NCI-H2227 (cell line): ENCODE results near the gene GYG1.
A peak's percentile ranks its signal among the peaks of the same experiment; 100 is the strongest.

Experiments used
- DNase-seq: peaks from one replicate; lab custom pipeline; 2025; ENCODE audit not compliant: unreplicated experiment; lab: John Stamatoyannopoulos, UW

The GYG1 gene

DNA sequence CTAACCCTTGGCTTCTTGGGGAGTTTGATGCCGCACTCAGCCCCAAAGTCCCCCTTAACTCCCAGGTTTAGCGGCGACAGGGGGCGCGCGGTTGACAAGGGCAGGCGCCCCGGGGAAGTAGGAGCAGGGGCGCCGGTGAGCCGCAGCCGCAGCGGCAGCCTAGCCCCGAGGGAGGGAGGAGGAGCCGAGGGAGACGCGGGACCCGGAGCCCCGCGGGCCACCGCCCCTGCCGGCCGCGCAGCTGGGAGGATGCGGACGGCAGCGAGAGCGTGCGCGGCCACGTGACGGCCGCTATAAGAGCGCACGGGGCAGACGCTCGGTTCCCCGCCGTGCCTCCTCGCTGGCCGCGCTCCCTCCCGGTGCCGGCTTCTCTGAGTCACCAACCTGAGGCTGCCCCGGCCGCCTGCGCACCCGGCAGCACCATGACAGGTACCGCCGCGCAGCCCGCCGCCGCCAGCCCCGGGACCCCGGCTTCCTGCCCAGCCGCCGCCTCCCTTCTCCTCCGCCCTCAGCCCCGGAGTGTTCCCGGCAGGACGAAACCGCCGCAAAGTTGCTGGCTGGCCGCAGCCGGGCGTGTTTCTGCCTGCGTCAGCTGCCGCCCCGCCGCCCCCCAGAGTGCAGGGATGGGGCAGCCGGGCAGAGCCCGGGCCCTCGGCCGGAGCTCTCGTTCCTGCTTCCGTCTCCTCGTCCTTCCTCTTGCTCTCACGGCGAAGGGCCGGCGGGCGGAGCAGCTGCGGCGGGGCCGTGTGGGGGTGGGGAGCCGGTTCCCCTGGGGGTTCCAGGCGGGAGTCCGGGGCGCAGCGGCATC lies at the start of gene GYG1:
Gene GYG1 (plus strand): TSS at position 322 of the 808 bp plus-strand sequence. CDS start 101 bp downstream, at position 423.
- DNase-seq, result peak; percentile 61

DNA sequence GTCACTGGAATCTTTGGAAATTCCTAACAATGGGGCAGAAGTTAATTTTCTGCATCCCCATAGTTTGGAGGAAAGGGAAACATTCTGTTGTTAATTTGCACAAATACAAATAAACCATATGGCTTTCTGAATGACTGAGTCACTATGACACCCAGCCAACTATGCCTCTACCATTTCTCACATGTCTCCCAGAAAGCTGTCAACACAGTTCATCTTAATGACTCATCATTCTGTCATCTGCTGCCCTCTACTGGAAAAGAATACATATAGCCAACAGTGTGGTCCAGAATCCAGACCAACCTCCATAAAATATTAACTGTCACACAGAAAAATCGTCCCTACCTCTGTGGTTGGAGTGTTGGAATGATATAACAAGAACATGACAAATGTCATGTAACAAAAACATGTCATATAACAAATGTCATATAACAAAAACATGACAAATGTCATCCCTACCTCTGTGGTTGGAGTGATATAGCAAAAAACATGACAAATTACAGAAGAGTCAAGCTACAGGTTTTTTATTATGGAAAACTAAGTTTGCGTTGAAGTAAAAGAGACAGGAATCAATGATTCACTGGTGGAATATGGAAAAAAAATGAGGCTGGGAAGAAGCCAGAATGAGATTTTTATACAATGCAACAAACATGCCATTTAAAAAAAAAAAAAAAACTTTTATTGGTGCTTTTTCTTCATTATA lies 47.7 kb upstream of the GYG1 start:
- peak; percentile 71 for DNase-seq

DNA sequence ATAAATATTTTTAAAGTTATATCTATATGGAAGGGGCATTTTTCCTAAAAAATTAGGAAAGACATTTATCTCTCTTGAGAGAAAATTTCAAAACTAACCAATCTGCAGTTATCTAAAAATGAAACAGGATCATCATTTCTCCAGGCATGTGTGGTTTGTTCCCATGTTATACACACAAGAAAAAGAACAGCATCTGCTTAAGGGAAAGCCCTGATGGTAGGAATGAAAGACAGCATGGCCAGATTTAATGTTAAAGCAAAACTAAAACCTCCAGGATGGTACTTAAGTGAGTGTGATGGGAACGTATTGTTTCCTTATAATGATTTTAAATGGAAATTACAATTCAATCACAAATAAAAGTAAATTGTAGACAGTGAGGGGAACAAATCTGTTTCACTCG lies 46.2 kb upstream of the GYG1 start:
- DNase-seq, result no peak

DNA sequence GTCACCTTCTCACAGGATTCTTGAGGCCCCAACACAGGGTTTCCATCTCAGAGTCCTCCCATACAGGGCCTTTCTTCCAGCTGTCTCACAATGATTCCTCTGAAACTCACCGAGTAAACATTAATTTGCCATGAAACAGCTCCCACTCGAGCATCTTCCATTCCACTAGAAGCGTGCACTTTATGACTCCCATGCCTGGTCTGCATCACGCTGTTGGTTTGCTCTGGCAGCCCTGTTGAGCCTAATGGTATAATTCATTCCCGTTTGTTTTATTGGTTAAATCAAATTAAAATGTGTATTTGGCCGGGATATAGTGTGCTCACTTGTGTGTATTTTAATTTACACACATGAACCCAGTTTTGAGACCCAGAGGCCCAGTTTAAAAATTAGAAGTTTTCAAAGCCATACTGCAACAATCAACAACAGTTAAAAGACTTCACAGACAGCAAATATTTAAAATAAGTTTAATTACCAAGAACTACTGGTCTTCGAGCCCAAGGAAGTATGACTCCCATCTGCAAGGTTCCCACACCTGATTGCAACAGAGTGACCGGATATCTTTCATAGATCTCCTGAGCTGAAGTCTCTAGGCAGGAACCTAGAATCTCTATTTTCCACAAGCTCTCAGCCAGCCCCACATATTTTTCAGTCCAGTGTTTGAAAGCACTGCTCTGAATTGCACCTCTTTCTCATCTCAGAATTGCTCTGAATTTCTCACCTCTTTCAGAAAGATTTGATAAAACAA lies 42.3 kb upstream of the GYG1 start:
- no peak for DNase-seq

DNA sequence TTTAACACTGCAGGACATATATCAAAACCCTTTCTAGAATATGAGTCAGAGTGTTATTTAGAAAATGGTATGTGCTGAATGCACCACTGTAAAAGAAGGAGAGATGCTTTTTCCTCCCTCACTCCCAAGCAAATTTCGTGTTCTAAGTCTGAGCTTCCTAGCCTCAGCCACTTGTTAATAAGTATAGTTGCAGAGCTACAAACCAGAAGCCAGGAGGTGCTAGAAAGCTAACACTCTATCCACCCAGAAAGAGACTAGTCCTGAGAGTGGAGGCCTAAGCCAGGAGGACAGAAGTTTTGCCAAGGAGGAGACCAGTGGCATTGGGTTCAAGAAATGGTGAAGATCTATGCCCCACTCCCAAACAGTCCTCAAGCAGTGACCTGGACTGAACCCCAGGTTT lies 40.5 kb upstream of the GYG1 start:
- no peak for DNase-seq

DNA sequence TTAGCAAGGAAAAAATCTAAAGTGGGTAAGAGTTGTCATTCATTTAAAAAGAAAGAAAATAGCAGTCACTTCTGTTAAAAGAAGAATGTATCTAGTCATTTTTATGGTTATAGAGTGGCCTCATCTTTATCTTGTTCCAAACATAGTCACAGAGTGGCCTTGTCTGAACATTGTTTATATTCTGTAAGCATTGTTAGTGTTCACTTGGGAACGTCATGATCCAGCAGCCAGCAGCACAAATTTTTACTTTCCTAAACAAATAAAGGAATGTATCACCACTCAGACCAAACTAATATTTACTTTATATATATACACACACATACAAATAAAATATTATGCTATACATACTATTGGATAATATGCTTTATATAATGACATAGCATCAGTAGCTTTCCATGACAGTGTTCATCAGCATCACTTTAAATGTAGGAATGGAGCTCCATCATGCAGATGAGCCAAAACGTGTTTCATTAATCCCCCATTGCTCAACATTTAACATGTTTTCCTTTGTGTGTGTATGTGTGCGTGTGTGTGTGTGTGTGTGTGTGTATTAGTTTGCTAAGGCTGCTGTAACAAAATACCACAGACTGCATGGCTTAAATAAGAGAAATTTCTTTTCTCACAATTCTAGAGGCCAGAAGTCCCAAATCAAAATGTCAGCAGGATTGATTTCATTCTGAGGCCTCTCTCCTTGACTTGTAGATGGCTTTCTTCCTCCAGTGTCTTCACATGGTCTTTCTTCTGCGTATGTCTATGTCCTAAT lies 39.6 kb upstream of the GYG1 start:
- no peak for DNase-seq

DNA sequence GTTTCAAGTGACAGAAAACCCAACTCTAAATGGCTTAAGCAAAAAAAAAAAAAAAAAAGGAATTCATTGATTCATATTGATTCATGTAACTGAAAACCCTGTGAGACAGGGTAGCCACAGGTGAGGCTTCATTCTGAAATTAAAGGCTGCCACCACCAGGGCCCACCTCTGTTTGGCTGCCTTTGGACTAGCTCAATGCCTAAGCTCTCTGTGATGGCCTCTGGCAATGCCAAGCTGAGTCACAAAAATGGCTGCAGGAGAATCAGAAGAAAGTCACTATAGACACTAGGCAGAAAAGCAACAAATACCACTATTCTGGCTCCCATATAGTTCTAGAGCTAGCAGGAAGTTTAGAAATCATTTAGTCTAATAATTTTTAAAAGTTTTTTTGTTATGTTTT lies 38.2 kb upstream of the GYG1 start:
- DNase-seq, result no peak

DNA sequence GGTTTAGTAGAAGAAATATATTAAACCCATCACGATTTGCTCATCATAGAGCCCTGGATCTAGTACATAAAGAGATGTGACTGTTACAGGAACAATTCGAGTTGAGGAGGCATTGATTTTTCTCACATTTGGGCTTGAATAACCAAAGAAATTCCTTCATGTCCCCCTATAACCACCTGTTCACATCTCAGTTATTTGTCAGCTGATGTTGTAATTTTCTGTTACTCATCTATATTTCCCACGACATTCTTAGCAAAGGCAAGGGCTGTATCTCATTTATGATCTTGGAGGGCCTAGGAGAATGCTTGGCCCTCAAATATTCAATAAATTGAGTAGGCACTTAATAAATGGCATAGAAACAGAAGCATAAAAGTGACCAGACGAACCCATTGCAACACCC lies 36.4 kb upstream of the GYG1 start:
- DNase-seq, result no peak

DNA sequence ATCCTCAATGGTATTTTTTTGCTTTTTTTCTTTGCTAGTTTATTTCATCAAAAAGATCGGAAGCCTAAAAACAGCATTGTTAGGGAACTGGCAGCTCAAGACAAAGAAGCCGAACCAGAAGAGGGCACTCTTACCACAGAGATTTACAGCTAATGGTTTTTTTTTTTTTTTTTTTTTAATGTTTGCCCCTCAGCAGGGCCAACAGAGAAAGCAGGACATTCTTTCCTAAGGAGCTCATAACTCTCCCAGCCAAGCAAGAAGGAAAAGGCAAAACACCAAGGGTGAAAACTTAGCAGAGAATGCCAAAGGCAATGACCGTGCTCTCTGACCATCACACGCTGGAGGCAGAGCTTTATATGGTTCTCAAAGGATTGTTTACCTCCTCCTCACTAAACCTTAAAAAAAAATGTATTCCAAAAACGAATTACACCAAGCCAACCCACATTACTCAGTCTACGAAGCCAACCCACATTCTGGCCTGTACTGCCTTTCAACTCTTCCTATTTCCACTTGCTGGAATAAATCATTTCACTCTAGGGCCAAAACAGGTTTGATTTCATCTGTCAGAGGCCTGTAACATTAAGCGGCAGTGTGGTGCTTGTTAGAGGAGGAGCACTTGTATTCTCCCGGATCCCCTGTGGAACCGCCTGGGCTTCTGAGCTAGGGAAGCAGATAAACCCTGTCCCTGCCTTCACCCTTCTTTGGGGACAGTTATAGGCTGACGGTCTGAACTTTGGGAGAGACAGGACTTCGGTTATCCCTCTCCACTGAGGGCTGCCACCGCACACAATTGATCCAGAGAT lies 35.6 kb upstream of the GYG1 start:
- DNase-seq, result peak; percentile 21

DNA sequence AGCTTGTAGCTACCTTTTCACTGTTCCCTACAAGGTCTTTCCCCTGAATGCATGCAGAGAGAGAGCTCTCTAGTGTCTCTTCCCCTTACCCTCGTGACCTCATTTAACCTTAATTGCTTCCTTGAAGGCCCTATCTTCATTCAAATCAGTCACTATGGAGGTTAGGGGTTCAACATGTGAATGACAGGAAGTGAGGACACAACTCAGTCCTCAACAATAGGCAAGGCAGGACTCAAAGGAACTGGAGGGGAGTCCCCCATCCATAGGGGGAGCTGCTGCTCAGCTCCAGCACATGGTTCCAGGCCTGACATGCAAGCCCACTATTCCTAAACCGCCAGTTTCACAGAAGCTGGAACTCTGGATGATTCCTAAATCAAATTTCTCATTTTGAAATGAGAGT lies 33.8 kb upstream of the GYG1 start:
- peak; percentile 1 for DNase-seq

DNA sequence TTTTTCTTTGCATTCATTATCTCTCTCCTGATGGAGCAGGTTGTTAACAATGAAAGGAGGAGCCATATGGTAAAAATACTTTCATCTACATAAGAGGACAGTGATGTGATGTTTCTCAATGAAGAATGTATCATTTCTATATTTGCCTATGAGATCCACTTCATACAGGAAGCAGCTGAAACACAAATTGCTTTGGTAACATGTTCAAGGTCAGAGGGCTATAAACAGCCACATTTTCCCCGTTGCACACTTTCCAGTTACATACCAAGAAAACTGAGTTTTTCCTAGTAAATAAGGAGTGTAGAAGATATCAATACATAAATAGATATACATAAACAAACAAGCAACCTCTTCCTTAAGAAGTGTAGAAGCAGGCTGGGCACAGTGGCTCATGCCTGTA lies 32.6 kb upstream of the GYG1 start:
- no peak for DNase-seq

DNA sequence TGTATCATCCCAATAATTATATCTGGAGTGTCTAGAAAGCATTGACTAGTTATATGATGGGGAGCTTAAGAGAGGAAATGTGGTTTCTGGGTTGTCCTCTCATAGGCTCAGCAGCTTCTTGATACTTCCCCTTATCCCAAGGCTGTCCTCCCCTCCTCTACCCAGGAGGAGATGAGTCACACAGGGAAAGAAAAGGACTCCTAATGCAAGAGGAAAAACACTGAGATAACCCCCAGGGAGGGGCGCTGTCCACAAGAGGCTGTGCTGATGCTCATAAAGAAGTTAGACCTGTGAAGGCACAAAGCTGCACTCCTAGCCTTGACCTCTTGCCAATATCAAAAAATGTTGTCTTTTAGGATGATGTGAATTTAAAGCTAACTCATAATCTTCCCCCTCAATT lies 28.8 kb upstream of the GYG1 start:
- DNase-seq, result no peak

DNA sequence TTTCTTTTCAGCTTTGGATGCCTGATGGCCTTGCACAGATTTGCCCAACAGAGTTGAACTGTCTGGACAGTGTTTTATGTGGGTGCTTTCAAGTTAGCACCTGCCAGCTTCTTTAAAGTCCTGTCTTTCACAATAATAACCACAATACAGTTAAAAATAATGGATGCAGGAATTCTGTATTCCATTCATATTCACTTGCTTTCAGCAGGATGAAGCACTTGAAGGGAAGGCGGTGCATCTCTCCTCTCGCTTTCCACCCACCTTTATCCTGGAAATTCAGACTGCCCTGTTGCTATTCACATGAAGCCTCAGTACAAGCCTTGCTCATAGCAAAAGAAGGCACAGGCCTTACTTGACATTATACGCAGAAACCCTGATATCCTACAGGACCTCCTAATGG lies 26.5 kb upstream of the GYG1 start:
- no peak for DNase-seq

DNA sequence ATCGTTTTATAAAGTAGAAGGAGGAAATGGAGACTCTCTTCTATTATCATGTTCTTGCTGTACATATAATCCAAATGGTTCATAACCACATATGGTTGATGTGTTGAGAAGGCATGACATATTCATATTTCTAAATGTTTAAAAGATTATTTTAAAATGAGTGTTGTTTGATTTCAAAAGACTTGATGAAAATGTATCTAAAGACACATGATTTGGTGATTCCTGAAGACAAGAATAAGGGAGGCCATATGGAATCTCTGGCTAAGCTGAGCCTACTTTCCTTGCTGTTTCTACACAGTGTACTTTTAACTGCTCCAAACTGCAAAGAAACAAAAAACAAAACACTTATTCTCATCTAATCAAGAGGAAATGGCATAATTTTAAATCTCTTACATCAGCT lies 23.0 kb upstream of the GYG1 start:
- no peak for DNase-seq

DNA sequence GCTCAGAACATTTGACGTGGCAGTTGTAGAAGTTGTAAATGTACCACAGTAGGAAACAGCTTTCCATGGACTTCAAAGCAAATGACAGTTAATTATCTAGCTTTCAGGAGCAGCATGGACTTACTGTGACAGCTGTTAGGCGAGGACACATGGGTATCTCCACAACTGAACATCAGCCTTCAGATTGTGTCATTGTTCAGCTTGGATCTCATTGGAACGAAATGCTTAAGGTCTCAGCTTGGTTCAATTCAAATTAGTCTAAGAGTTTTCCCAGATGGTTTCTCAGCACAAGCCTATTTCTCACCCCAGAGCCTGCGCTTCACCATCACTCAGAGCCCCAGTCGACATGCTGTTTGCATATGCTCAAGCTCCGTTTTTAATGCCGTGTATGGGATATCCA lies 21.1 kb upstream of the GYG1 start:
- DNase-seq, result no peak

DNA sequence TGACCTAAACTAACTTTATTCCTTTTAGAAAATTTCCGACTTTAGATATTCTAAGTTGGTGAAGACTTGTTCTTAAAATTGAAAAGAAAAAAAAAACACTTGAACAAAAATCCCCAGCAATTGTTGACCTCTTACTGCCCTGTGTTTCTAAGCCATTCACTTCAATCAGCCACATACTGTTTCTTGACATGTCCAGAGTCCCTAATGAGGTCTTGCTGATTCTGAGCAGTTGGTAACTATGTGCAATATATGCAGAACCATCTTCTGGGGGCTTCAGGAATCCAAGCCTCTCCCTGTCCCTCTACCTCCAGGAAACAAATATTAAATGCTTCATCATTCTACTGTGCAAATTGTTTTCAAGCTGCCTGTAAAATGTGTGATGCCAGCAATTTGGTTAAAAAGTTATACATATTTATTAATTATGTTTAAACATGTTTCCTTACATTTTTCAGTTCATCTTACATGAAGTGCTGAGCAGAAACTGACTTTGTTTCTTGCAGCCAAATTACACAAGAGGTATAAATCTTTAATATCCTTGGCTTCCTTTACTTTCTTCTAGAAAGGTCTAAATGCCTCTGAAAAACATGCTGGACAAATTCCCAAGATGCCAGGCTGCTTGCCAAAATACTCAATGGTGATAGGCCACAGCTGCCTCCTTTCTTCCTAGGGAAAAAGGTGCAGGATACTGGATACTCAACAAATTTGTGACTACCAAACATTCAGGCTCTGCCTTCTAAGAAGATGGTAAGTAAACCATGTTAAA lies 19.8 kb upstream of the GYG1 start:
- no peak for DNase-seq

DNA sequence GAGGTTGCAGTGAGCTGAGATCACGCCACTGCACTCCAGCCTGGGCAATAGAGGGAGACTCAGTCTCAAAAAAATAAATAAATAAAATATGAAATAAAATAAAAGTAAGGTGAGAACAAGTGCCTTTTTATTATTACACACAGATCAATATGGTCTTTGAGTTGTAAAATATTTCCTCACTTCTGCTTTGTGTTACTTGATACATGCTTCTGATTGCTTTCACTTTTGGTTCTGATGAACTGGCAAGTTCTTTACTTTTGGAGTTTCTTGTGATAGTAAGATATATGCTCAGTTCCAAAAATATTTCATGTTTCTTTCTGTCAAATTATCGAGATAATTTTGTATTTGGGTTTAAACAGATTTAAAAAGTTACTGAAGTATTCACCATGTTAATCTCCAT lies 16.6 kb upstream of the GYG1 start:
- no peak for DNase-seq

DNA sequence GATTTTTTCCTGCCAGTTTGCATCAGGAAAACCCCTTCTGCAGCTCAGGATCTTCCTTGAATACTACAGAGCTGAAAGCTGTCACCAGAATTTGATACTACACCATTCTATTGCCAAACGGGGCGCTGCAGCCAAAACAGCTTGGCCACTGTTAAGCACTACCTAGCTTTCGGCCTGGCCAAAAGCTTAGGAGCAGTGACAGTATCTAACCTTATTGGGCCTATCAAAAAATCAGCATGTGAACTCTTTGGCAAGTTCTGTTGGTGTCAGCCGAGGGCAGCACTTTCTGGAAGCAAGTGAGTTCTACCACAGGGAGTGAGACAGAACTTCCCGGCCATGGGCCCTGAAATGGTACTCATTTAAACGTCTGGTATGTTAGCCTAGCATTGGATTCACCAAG lies 16.1 kb upstream of the GYG1 start:
- DNase-seq, result no peak

DNA sequence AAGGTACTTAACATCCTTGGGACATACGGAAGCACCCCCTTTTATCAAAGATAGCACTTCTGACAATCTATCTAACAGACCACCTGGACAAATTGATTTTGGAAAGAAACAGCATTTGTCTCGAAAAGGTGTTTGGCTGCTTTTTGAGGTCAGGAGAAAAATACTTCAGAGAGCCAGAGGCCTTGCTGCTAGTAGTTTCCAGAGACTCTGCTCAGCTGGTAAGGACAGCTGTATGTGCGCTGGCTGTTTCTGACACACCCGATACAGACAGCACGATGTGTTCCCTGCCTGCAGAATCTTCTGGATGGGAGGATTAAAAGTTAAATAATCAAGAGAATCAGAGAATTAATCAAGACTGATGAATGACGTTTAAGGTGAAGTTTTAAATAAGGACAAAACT lies 15.6 kb upstream of the GYG1 start:
- DNase-seq, result no peak

DNA sequence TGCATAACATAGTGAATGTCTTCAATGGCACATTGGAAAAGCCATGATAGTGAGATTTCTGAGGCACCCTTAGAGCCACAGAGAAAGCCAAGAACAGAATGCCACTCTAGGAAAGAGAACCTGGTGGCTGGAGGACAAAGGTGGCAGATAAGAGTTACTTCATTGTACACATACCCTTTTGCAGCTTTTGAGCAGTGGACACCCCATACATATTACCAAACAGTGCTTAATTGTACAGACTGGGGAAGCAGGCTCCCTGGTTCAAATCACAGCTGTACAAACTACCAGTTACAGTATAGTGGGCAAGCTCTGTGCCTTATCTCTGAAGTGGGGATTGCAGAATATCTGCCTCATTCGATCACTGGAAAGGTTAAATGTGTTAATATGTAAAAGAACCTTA lies 10.1 kb upstream of the GYG1 start:
- no peak for DNase-seq
